Measurements from ENCODE around the gene CMYA5.

Gene CMYA5

DNA sequence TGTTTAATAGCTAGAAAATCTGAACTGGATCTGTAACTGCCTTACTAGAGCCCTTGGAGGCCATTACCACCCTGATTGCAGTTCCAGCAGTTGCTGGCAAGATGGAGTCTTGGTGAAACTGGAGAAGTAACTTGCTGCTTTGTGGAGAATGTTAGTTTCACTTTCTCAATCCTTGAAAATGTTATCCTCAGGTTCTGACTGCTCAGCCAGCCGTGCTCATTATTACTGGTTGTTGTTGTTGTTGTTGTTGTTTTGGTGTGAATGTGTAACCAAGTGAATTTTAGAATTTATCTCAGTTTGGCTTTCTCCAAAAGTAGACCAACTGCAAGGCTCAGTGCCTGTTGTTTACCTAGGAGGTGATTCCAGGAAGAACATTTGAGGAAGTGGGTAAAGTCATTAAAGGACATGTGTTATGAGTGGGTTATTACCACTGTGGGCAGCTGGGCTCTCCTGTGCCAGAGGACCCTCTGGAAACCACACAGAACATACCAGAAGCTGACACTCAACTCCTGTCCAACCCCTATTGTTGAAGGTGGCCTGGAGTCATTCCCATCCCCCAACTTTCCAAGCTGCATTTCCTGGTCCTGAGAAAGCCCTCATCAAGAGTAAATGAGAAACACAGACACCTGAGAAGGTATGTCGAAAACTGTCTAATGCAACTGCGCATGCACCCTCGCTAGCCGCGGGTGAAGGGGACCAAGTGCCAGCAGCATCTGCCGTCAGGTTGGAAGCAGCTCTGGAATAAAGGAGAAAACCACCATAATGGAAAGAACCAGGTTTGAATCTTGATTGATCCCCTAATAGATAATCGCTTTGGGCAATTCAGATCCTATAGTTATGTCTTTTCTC, 111.6 kb downstream of the CMYA5 start:
- peak; percentile 81 for DNase-seq

GRCh38 chr5:79802406-79802805, 112.8 kb downstream of the CMYA5 start:
- DNase-seq = peak; percentile 1

- no peak for DNase-seq
Observed at GRCh38 chr5:79803007-79803406, 113.4 kb downstream of the CMYA5 start.

DNA sequence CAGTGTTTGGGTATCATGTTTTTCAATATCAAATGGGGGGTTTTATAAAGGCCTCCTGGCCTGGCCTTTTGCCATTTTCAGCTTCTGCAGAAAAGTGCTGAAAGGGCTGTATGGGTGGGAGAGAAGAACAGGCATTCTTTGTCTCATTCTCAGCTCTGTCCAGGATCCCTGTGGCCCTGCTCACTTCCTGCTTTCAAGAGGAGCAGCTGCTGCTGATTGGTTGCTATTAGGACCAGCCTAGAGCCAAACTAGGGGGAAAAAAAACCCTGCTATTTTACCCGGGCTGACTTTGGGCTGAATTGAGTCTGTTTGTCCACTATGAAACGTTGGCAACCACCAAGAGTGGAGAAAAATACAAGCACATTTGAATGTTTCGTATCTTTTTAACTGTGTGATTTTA, 117.1 kb downstream of the CMYA5 start:
- DNase-seq = peak; percentile 36

GRCh38 chr5:79809743-79810142, 120.1 kb downstream of the CMYA5 start:
- DNase-seq = no peak

DNA sequence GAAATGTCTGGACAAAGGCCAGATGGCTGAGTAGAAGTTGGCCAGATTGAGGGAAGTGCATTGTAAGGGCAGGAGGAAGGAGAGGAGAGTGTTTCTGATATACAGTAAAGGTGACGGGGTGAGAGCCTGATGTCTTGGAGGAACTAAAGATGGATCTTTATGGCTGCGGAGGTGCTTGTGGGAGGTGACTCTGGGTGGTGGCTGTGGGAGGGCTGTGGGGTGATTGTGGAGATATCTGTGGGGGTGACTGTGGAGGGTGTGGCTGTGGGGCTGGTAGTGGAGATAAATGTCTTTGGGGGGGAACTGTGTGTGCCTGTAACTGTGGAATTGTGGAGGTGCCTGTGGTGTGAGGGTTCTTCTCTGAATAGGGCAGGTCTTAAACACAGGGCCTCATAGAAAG, 121.4 kb downstream of the CMYA5 start:
- DNase-seq = no peak

DNA sequence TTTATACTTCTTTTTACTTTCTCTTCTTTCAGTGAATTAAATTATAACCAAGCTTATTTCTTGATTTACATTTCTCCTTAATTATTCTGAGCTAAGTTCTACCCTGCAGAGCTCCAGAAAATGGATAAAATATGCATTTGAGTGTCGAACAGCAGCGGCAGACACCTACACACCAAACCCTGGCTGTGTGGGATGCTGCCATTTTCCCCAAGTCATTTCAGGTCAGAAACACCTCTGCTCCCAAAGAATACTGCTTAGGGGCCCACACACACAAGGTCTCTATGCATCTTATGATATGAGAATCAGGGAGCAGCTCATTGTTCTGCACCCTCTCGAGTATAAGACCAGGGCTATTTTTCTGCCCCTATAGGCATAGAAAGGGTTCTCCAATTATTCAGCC, 122.3 kb downstream of the CMYA5 start:
- DNase-seq = no peak

DNA sequence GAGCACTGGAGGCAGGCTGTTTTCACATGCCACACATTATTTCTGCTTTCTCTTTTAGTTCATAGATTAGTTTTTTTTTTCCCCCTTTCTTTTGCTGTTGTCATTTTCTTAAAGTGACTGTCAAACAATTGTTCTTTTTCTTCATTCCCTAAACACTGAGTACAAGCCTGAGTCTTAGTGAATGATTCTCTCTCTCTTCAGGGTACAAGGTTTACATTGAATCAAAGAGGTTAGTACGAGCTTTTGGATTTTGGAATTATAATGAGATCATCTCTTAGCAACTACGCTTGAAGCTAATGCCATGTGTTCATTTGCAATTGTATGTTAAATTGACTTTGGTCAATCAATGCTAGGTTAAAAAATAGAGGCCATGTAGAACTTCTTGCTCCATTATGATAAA, 125.1 kb downstream of the CMYA5 start:
- no peak for DNase-seq

- no peak for DNase-seq
Observed at GRCh38 chr5:79816014-79816413, 126.4 kb downstream of the CMYA5 start.

- no peak for DNase-seq
Observed at GRCh38 chr5:79820648-79821047, 131.0 kb downstream of the CMYA5 start.

GRCh38 chr5:79824444-79824843, 134.8 kb downstream of the CMYA5 start:
- no peak for DNase-seq

DNA sequence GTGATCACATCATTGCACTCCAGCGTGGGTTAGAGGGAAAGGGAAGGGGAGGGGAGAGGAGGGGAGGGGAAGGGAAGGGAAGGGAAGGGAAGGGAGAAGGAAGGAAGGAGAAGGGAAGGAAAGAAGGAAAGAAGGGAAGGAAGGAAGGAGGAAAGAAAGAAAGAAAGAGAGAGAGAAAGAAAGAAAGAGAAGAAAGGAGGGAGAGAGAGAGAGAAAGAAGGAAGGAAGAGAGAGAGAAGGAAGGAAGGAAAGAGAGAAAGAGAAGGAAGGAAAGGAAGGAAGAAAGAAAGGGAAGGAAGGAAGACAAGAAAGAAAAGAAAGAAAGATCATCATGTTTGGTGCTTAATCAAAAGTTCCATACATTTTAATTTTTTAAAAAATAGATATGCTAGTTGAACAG, 136.2 kb downstream of the CMYA5 start:
- no peak for DNase-seq

DNA sequence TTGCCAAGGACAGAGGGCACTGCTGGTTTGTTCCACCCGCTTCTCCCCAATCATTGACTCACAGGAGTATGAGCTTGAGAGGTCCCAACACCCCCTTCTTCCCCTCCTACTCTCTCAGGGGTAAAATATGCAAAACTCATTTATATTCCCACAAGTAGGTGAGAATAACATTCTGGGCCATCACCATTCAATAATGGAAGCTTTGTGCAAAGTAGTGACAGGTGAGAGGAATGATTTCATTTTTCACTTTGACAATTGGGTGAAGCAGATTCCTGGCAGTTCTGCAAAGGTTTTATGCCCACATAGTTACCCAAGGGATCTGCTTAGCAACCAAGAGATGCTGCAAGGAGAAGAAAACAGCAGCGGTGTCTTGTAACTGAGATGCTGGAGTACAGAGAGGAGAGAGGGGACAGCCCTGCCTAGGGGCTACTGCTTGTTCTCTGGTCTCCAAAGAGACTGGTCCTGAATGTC, 137.6 kb downstream of the CMYA5 start:
- DNase-seq = no peak

DNA sequence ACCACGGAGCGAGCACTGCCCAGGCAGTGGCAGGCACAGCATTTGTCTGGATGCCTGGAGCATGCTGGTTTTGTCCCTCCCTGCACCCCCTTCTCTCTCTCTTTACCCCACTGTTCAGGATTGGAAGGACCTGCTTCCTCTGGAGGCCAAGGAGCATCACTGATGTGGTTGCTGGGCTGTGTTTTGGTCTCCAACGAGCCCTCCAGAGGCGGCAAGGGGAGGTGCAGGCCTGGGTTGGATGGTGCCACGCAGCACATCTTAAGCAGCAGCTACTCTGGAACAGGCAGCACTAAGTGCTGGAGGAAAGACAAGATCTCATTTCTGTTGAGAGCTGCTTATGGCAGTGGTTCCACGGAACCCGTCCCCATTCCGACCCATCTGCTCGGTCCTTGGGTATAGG, 139.6 kb downstream of the CMYA5 start:
- no peak for DNase-seq

- no peak for DNase-seq
Observed at GRCh38 chr5:79831381-79832309, 142.0 kb downstream of the CMYA5 start.

- no peak for DNase-seq
Observed at GRCh38 chr5:79832911-79833310, 143.3 kb downstream of the CMYA5 start.

DNA sequence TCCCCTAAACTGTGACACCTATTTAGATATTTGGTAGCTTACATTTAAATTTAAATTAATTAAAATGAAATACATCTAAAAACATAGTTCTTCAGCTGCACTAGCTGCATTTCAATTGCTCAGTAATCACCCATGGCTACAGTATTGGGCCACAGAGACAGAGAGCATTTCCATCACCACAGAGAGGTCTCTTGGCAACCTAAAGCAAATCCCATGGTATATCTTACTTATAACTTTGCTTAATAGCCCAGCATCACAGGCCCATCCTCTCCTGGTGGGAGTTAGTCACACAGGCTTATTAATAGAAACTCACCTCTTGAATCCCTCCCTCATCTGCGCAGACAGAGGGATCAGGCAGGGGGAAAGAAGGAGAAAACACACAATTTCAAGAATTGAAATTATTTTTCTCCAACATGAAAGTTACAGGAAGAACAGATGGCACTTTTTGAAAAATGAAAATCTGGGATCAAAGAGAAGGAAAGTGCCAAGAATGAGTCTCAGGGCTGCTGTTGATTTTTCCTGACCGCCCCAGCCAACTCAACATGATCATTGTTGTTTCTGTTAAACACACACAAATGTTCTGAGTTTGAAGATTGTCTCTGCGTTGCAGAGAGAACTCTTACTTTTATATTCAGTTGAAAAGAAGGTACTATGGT, 144.6 kb downstream of the CMYA5 start:
- no peak for DNase-seq

- DNase-seq = no peak
Observed at GRCh38 chr5:79834754-79835714, 145.4 kb downstream of the CMYA5 start.

- no peak for DNase-seq
Observed at GRCh38 chr5:79837761-79838551, 148.3 kb downstream of the CMYA5 start.

- no peak for DNase-seq
Observed at GRCh38 chr5:79840084-79840990, 150.7 kb downstream of the CMYA5 start.

Measured in MV-4-11 (cell line).